Thoracic aorta (tissue), 2 donors: Measurements from ENCODE around the gene MEIS2. TPM values are rescaled to one million over a fixed set of nuclear protein-coding genes. Genes with fewer than 3 reads are reported as not detected.

Experiments
- ATAC-seq: fragments of 150-250 bp; one replicate; pipeline ENCODE4 v1.8.0; 2017; ENCODE audit warnings: low read depth; ENCODE audit not compliant: insufficient number of reproducible peaks, low FRiP score
- DNase-seq: peaks from one replicate; pipeline ENCODE4 v3.0.0-alpha.2; 2020; ENCODE audit warnings: low spot score
- H3K27ac ChIP-seq, 2 donors: fragments of 200-600 bp; sonication (generic); 1 replicate in 1 of 2; 2 replicates in 1 of 2; pipeline ENCODE4 v1.5.1; 2016; ENCODE audit warnings: mild to moderate bottlenecking in 2 of 2, moderate library complexity in 2 of 2
- H3K27me3 ChIP-seq: fragments of 200-600 bp; sonication (generic); replicated peaks from 2 replicates; pipeline ENCODE4 v1.6.0; 2016; ENCODE audit warnings: mild to moderate bottlenecking; ENCODE audit not compliant: insufficient read depth
- H3K36me3 ChIP-seq: fragments of 200-600 bp; sonication (generic); one replicate; pipeline ENCODE4 v1.5.1; 2016
- H3K4me1 ChIP-seq, 2 donors: fragments of 200-600 bp; sonication (generic); 1 replicate in 1 of 2; 2 replicates in 1 of 2; pipeline versions ENCODE4 v1.5.1 to v1.6.0; 2016; ENCODE audit warnings: low read depth in 2 of 2, mild to moderate bottlenecking in 1 of 2; ENCODE audit not compliant: control insufficient read depth in 1 of 2
- H3K4me3 ChIP-seq: fragments of 200-600 bp; sonication (generic); 2 replicates; pipeline ENCODE4 v1.5.1; 2016; ENCODE audit warnings: mild to moderate bottlenecking
- H3K9me3 ChIP-seq: fragments of 200-600 bp; sonication (generic); 2 replicates; pipeline ENCODE4 v1.5.1; 2016
- CTCF ChIP-seq: fragments of 200-600 bp; sonication (generic); IDR thresholded peaks from one replicate; pipeline ENCODE4 v1.5.1; 2019; ENCODE audit warnings: antibody characterized with exemption
- total RNA-seq, 2 donors: library from RNA; depleted of rRNA; stranded (reverse); fragments of >200 nt; gene quantifications; one replicate each; pipeline versions ENCODE4 v1.1.0 to v1.2.3, GENCODE V29; 2016

Gene MEIS2
- total RNA-seq, 2 donors from 2014 or later = 46.4 to 57.2 TPM

GRCh38 chr15:37095770-37096557 lies 4.4 kb downstream of the MEIS2 start:
- peaks cover 13 to 41% of the 10 kb centered on the region in 2 donors for H3K4me1 ChIP-seq
- DNase-seq = no peak
- peak overlapping the region; percentile 97 to 98 for H3K27ac ChIP-seq
- H3K27me3 ChIP-seq = no peaks in the 10 kb centered on the region
- peak overlapping the region; percentile 89 for H3K4me3 ChIP-seq
- no peak for ATAC-seq
- H3K9me3 ChIP-seq = no peaks in the 10 kb centered on the region
- TF ChIP-seq CTCF = no peak
- H3K36me3 ChIP-seq = no peaks in the 10 kb centered on the region

GRCh38 chr15:37094915-37095711 lies 5.2 kb downstream of the MEIS2 start:
- no peak for DNase-seq
- Histone ChIP-seq H3K9me3 (no peaks in the 10 kb centered on the region), H3K36me3 (no peaks in the 10 kb centered on the region), H3K4me1 (peaks cover 15 to 41% of the 10 kb centered on the region in 2 donors), H3K27ac (peak overlapping the region; percentile 97 to 98), H3K4me3 (peak overlapping the region; percentile 89), H3K27me3 (no peaks in the 10 kb centered on the region)
- TF ChIP-seq CTCF = no peak
- ATAC-seq = no peak

- Histone ChIP-seq H3K4me1 (peaks cover 15 to 41% of the 10 kb centered on the region in 2 donors), H3K4me3 (peak overlapping the region; percentile 89), H3K27ac (peak overlapping the region; percentile 24 to 98), H3K36me3 (no peaks in the 10 kb centered on the region), H3K9me3 (no peaks in the 10 kb centered on the region), H3K27me3 (no peaks in the 10 kb centered on the region)
- ATAC-seq (no peak), DNase-seq (no peak)
- TF ChIP-seq CTCF = no peak
Measured at GRCh38 chr15:37094333-37094914, 5.9 kb downstream of the MEIS2 start.

GRCh38 chr15:37093480-37094332 lies 6.6 kb downstream of the MEIS2 start:
- peaks cover 15 to 41% of the 10 kb centered on the region in 2 donors for H3K4me1 ChIP-seq
- DNase-seq = no peak
- ATAC-seq = no peak
- no peaks in the 10 kb centered on the region for H3K27me3 ChIP-seq
- no peaks in the 10 kb centered on the region for H3K9me3 ChIP-seq
- H3K27ac ChIP-seq = peak overlapping the region in 1 of 2 donors; percentile 24
- H3K36me3 ChIP-seq = no peaks in the 10 kb centered on the region
- H3K4me3 ChIP-seq = no peak overlapping the region
- TF ChIP-seq CTCF = no peak
